NCI-H82 treated with DMSO at 0.1 percent for 48 hours (cell line): Measurements from ENCODE around the gene SCAPER.
"Not testable (repeated sequence)": the region's sequence is repeated elsewhere in the genome, so short reads cannot be mapped to it uniquely, and the experiment has no call there.

Experiments used
- DNase-seq: peaks from one replicate; lab custom pipeline; 2025; ENCODE audit not compliant: unreplicated experiment; lab: John Stamatoyannopoulos, UW

SCAPER gene

GRCh38 chr15:76330080-76330680 is 575.0 kb downstream of the SCAPER start:
- DNase-seq: peak; percentile 52

GRCh38 chr15:76328958-76329357 is 576.2 kb downstream of the SCAPER start:
- DNase-seq: no peak

- DNase-seq: peak; percentile 97
Observed at GRCh38 chr15:76328106-76328696, 576.9 kb downstream of the SCAPER start.

GRCh38 chr15:76327191-76328105 is 577.7 kb downstream of the SCAPER start:
- DNase-seq: peak; percentile 73

- no peak for DNase-seq
Observed at GRCh38 chr15:76325704-76326103, 579.4 kb downstream of the SCAPER start.

- no peak for DNase-seq
Observed at GRCh38 chr15:76324066-76324465, 581.1 kb downstream of the SCAPER start.

GRCh38 chr15:76321602-76322001 is 583.5 kb downstream of the SCAPER start:
- no peak for DNase-seq

GRCh38 chr15:76321171-76321570 is 584.0 kb downstream of the SCAPER start:
- DNase-seq: no peak

- no peak for DNase-seq
Observed at GRCh38 chr15:76320012-76320411, 585.1 kb downstream of the SCAPER start.

- no peak for DNase-seq
Observed at GRCh38 chr15:76313731-76314130, 591.4 kb downstream of the SCAPER start.

- not testable (repeated sequence) for DNase-seq
Observed at GRCh38 chr15:76313175-76313567, 592.0 kb downstream of the SCAPER start.

GRCh38 chr15:76312540-76313174 is 592.5 kb downstream of the SCAPER start:
- DNase-seq: no peak

- peak; percentile 97 for DNase-seq
Observed at GRCh38 chr15:76311100-76311953, 593.8 kb downstream of the SCAPER start, which contains the start of gene ETFA. ETFA (minus strand) TSS chr15:76311469; CDS start chr15:76311388, 81 bp downstream.

GRCh38 chr15:76310475-76311099 is 594.6 kb downstream of the SCAPER start:
- DNase-seq: no peak

GRCh38 chr15:76309601-76310330 is 595.4 kb downstream of the SCAPER start:
- DNase-seq: no peak

- no peak for DNase-seq
Observed at GRCh38 chr15:76303909-76304308, 601.2 kb downstream of the SCAPER start.

- DNase-seq: no peak
Observed at GRCh38 chr15:76299786-76300185, 605.4 kb downstream of the SCAPER start.

GRCh38 chr15:76298986-76299385 is 606.2 kb downstream of the SCAPER start:
- no peak for DNase-seq

GRCh38 chr15:76297951-76298350 is 607.2 kb downstream of the SCAPER start:
- not testable (repeated sequence) for DNase-seq
